ENCODE data around the gene DOK4. TPM values are rescaled to one million over a fixed set of nuclear protein-coding genes. Genes with fewer than 3 reads are reported as not detected.

The DOK4 gene
- total and polyA plus RNA-seq, 2 of the 8 experiments (the other 6 are each of a cell fraction or from before 2014, with no cell fraction given): 24.0 to 28.9 TPM

DNA sequence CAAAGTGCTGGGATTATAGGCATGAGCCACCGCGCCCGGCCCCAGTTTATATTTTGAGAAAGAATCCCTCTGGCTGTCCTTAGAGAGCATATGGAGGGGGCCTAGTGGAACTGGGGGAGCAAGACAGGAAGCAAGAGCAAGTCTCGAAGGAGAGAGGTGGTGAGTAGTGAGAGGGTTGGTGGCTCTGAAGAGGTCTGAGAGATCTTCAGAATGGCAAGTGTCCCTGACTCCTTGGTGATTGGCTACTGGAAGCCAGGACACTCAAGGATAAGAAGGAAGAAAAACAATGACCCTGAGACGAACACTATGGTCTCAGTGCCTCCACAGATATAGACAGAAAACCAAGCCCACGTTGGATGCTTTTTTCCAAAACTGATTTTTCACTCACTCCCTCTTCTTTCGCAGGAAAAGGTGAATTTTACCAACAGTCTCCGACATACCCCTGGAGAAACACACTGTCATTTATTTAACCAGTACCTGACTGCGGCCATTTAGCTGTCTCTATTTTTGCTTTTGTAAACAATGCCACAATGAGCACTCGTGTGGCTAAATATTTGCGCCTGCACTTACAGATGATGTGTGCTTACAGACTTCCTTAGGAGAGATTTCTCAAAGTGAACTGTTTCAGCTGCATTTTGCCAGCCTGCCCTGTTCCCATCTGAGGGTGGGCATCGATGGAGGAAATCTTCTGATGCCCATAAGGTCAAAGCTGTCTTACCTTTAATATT is 15.9 kb upstream of the DOK4 start:
- H3K79me1 ChIP-seq (ENCODE audit: low read depth, low read length): no peaks in the 10 kb centered on the region; the same call in 1 of the 2 replicates
- no peak overlapping the region for H2AK5ac ChIP-seq (ENCODE audit: low read depth, low read length)
- peaks cover 2% of the 10 kb centered on the region; the same call in 1 of the 2 replicates for H3K23me2 ChIP-seq (ENCODE audit: low read depth, low read length)
- no peak overlapping the region for H4K5ac ChIP-seq (ENCODE audit: insufficient read length, low read depth, low read length)
- no peak for DNase-seq (ENCODE audit: low read depth in 1 of 2, low spot score in 2 of 2)
- no peak overlapping the region for H3K18ac ChIP-seq (ENCODE audit: extremely low read depth, low read length)
- no peak overlapping the region for H3K4ac ChIP-seq (replicated peaks; ENCODE audit: insufficient read length, low read depth, low read length)
- H4K8ac ChIP-seq (ENCODE audit: extremely low read depth, insufficient read depth, low read length): no peak overlapping the region
- no peaks in the 10 kb centered on the region for H3K27me3 ChIP-seq (replicated peaks in 1 of 4; ENCODE audit: control insufficient read depth in 3 of 4, extremely low read depth in 1 of 4, insufficient read depth in 3 of 4, low read length in 3 of 4)
- no peak overlapping the region for H2BK20ac ChIP-seq (ENCODE audit: low read length)
- H3K36me3 ChIP-seq (ENCODE audit: control insufficient read depth in 2 of 4, insufficient read depth in 4 of 4, low read length in 3 of 4): no peaks in the 10 kb centered on the region
- H3K4me3 ChIP-seq (ENCODE audit: extremely low read depth in 1 of 4, insufficient read depth in 2 of 4, low read depth in 3 of 4, low read length in 4 of 4): no peak overlapping the region
- no peaks in the 10 kb centered on the region for H4K20me1 ChIP-seq (replicated peaks in 1 of 2; ENCODE audit: control insufficient read depth in 1 of 2, insufficient read depth in 2 of 2, low read length in 2 of 2)
- no peak overlapping the region for H2BK12ac ChIP-seq (ENCODE audit: low read depth, low read length)
- no peak overlapping the region for H4K91ac ChIP-seq (replicated peaks; ENCODE audit: insufficient read length, low read length)
- CTCF ChIA-PET (ENCODE audit: partially characterized antibody): interaction anchor here (1.4 to 8.8 kb wide), 3 partner anchors 15 to 21 kb away, joined by 6 to 89 read pairs (median 11); no protein-coding TSS in a partner anchor
- H3K27ac ChIP-seq (ENCODE audit: low read depth, low read length): no peak overlapping the region
- FAIRE-seq: no peak
- no peak overlapping the region for H3K9ac ChIP-seq (replicated peaks in 1 of 4; ENCODE audit: extremely low read depth in 1 of 4, low read depth in 3 of 4, low read length in 3 of 4)
- H2AFZ ChIP-seq (ENCODE audit: low read length): no peak overlapping the region
- 83% methylated on average over 12 of the region's 12 CpGs; no CpG with 5 or more reads in 1 of the 2 experiments for WGBS, 2 experiments (ENCODE audit: extremely low coverage in 1 of 2, insufficient coverage in 1 of 2, insufficient read length in 1 of 2, insufficient replicate concordance in 2 of 2, low coverage in 1 of 2, low lambda C conversion rate in 2 of 2, missing lambda C conversion rate in 1 of 2)
- no peak overlapping the region for H3K14ac ChIP-seq (ENCODE audit: insufficient read length)
- H2BK15ac ChIP-seq (ENCODE audit: low read length): peak overlapping the region; percentile 81; the same call in 1 of the 2 replicates
- H3K4me2 ChIP-seq (ENCODE audit: insufficient read depth in 1 of 2, low read depth in 2 of 2, low read length in 2 of 2): no peak overlapping the region
- H3K4me1 ChIP-seq (replicated peaks in 1 of 4; ENCODE audit: control insufficient read depth in 3 of 4, insufficient read depth in 4 of 4, low read length in 3 of 4): peaks cover 0 to 8% (median 2%) of the 10 kb centered on the region in 4 experiments; a peak in 6 of 7 replicates
- no peaks in the 10 kb centered on the region for H3K9me3 ChIP-seq (ENCODE audit: insufficient read depth in 2 of 2, low read depth in 1 of 2, low read length in 1 of 2)
- no peak overlapping the region for H3K56ac ChIP-seq (replicated peaks; ENCODE audit: insufficient read length, low read depth, low read length)
- no peaks in the 10 kb centered on the region for H3K79me2 ChIP-seq (ENCODE audit: control insufficient read depth in 1 of 2, insufficient read depth in 2 of 2, low read length in 2 of 2)
- H2BK120ac ChIP-seq (replicated peaks; ENCODE audit: low read depth, low read length): no peak overlapping the region
- H3K23ac ChIP-seq (ENCODE audit: insufficient read length): no peak overlapping the region
- POLR2A ChIA-PET (ENCODE audit: partially characterized antibody): interaction anchor here (0.6 to 1.9 kb wide), 3 partner anchors 9 to 15 kb away, joined by 3 to 5 read pairs (median 3); no protein-coding TSS in a partner anchor
- no peak overlapping the region for H2BK5ac ChIP-seq (ENCODE audit: low read depth, low read length)
- TF ChIP-seq RXRA (IDR thresholded peaks at IDR 0.05; ENCODE audit: insufficient read depth, low read depth, low read length) (no peak), MAFK (IDR thresholded peaks at IDR 0.05; ENCODE audit: low read depth, low read length) (no peak), BCL11A (IDR thresholded peaks at IDR 0.05; ENCODE audit: low read depth in 2 of 2, low read length in 2 of 2) (no peak), FOSL1 (IDR thresholded peaks at IDR 0.05; ENCODE audit: insufficient read depth, low read depth, low read length) (no peak), RFX5 (IDR thresholded peaks at IDR 0.05; ENCODE audit: borderline replicate concordance, low read depth, low read length) (no peak), RAD21 (IDR thresholded peaks at IDR 0.05 in 1 of 2, conservative IDR thresholded peaks at IDR 0.05 in 1 of 2; ENCODE audit: low read depth in 2 of 2, low read length in 2 of 2) (no peak), POU5F1 (IDR thresholded peaks at IDR 0.05; ENCODE audit: low read depth, low read length) (no peak), SIN3A (conservative IDR thresholded peaks at IDR 0.05 in 1 of 2, IDR thresholded peaks at IDR 0.05 in 1 of 2; ENCODE audit: low read depth in 1 of 2, low read length in 2 of 2) (no peak), SP2 (IDR thresholded peaks at IDR 0.05; ENCODE audit: low read length) (no peak), HDAC2 (IDR thresholded peaks at IDR 0.05; ENCODE audit: borderline replicate concordance in 1 of 2, low read depth in 2 of 2, low read length in 2 of 2) (no peak)
- TF ChIP-seq, protein P1, sequence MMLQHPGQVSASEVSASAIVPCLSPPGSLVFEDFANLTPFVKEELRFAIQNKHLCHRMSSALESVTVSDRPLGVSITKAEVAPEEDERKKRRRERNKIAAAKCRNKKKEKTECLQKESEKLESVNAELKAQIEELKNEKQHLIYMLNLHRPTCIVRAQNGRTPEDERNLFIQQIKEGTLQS (IDR thresholded peaks at IDR 0.05; ENCODE audit: insufficient read depth, low read depth, low read length): no peak

Measured in H1 (cell line).